GM12878 (cell line): ENCODE data around the gene TTC33. TPM values are rescaled to one million over a fixed set of nuclear protein-coding genes. Genes with fewer than 3 reads are reported as not detected.

Source experiments
- BACH1 ChIP-seq: fragments of 450-650 bp; IDR thresholded peaks from 2 replicates; pipeline ENCODE4 v1.6.1; 2017; ENCODE audit warnings: mild to moderate bottlenecking, borderline replicate concordance
- CBFB ChIP-seq: IDR thresholded peaks from 2 replicates; pipeline ENCODE4 v1.6.1; 2016; ENCODE audit warnings: antibody characterized with exemption, low read depth
- CUX1 ChIP-seq: IDR thresholded peaks from 2 replicates; pipeline ENCODE4 v1.6.1; 2012; ENCODE audit warnings: improper control_type of control experiment, low read depth, low read length; ENCODE audit not compliant: insufficient replicate concordance
- EP300 ChIP-seq, 2 experiments: fragments of 150-350 bp in 1 of 2; IDR thresholded peaks; 2 replicates each; pipeline ENCODE4 v1.6.1; 2011 to 2012; ENCODE audit warnings: low read depth in 2 of 2, low read length in 2 of 2, borderline replicate concordance in 1 of 2, improper control_type of control experiment in 1 of 2, inconsistent platforms in 1 of 2; ENCODE audit not compliant: control insufficient read depth in 1 of 2
- GATAD2B ChIP-seq: fragments of 450-650 bp; conservative IDR thresholded peaks from 2 replicates; pipeline ENCODE4 v1.6.1; 2017; ENCODE audit warnings: low read depth, mild to moderate bottlenecking, moderate library complexity
- MTA2 ChIP-seq: fragments of 450-650 bp; IDR thresholded peaks from 2 replicates; pipeline ENCODE4 v1.6.1; 2016; ENCODE audit warnings: low read depth, mild to moderate bottlenecking, moderate library complexity
- PBX3 ChIP-seq: IDR thresholded peaks from 2 replicates; pipeline ENCODE4 v1.6.1; 2011; ENCODE audit warnings: mild to moderate bottlenecking, low read depth, low read length, moderate library complexity; ENCODE audit not compliant: insufficient replicate concordance
- PRDM15 ChIP-seq: fragments of 450-650 bp; formaldehyde crosslinking; IDR thresholded peaks from 2 replicates; pipeline ENCODE4 v1.4.0; 2020; ENCODE audit warnings: mild to moderate bottlenecking, moderate library complexity
- RAD51 ChIP-seq: fragments of 450-650 bp; IDR thresholded peaks from 2 replicates; pipeline ENCODE4 v1.6.1; 2016; ENCODE audit warnings: moderate library complexity, mild to moderate bottlenecking, inconsistent platforms
- SREBF1 ChIP-seq: IDR thresholded peaks from 2 replicates; pipeline ENCODE4 v1.6.1; 2012; ENCODE audit warnings: mild to moderate bottlenecking, low read length
- STAT3 ChIP-seq: IDR thresholded peaks from 2 replicates; pipeline ENCODE4 v1.6.1; 2011; ENCODE audit warnings: low read depth, low read length, improper control_type of control experiment
- USF1 ChIP-seq: IDR thresholded peaks from 2 replicates; pipeline ENCODE4 v1.6.1; 2011; ENCODE audit warnings: borderline replicate concordance, low read depth, mild to moderate bottlenecking, moderate library complexity, mixed read lengths, low read length; ENCODE audit not compliant: insufficient read depth; ENCODE audit errors: extremely low read length
- ZNF217 ChIP-seq: fragments of 450-650 bp; IDR thresholded peaks from 2 replicates; pipeline ENCODE4 v1.6.1; 2017; ENCODE audit warnings: antibody characterized with exemption, mild to moderate bottlenecking
- polyA plus RNA-seq, 11 experiments: library from polyadenylated mRNA; depleted of rRNA in 4 of 11; unstranded in 6 of 11; stranded (reverse) in 5 of 11; fragments of >200 nt; fragmentation: Nextera tagmentation in 4 of 11; fragmentation: Illumina TruSeq in 1 of 11; extraction: Ambion mirVana in 4 of 11; extraction: Trizol in 1 of 11; gene quantifications; 1 replicate in 1 of 11; 2 replicates in 10 of 11; pipeline versions ENCODE4 v1.2.1 to v1.2.3, GENCODE V29; 2011 to 2016; ENCODE audit warnings: inconsistent platforms in 2 of 11, missing spikeins in 2 of 11, low read depth in 1 of 11
- total RNA-seq, 4 experiments: library from RNA; depleted of rRNA in 3 of 4; stranded (reverse); fragments of >200 nt in 3 of 4; fragmentation: Illumina TruSeq in 1 of 4; extraction: Trizol in 1 of 4; gene quantifications; 2 replicates each; pipeline versions ENCODE4 v1.2.1 to v1.2.3, GENCODE V29; 2013 to 2021

Gene TTC33
- total and polyA plus RNA-seq, 10 of the 15 experiments (the other 5 are each of a cell fraction or from before 2014, with no cell fraction given): 7.9 to 22.3 (median 14.6) TPM

GRCh38 chr5:40486437-40487275 is 269.1 kb downstream of the TTC33 start (continued):
- TF ChIP-seq RAD51 (peak; percentile 98), USF1 (peak; percentile 70), CBFB (peak; percentile 72), CUX1 (peak; percentile 65), PRDM15 (CRISPR knock-in tag) (no peak), STAT3 (no peak), MTA2 (peak; percentile 85), PBX3 (peak; percentile 75), SREBF1 (no peak), EP300 (IDR thresholded peaks at IDR 0.05; ENCODE audit: borderline replicate concordance in 1 of 2, control insufficient read depth in 1 of 2, low read depth in 2 of 2, low read length in 2 of 2) (peak; percentile 73 to 89), GATAD2B (peak; percentile 72), ZNF217 (0 out of 2 replicates have a peak, but pooled peaks have one; percentile 38), BACH1 (no peak; the same call in 1 of the 2 replicates)
